RWPE2 (cell line): Measurements from ENCODE around the gene CNGA4.

Source experiments
- ATAC-seq: fragments of 200-7000 bp; cut with Tn5 transposase; 3 replicates; pipeline ENCODE4 v1.9.1; 2021; ENCODE audit warnings: low read depth
- DNase-seq: peaks from one replicate; pipeline ENCODE4 v3.0.0-alpha.2; 2020; ENCODE audit warnings: low spot score
- H3K27ac ChIP-seq: fragments of 450-650 bp; 2 replicates; pipeline ENCODE4 v1.5.1; 2017; ENCODE audit warnings: mild to moderate bottlenecking; ENCODE audit not compliant: poor library complexity, severe bottlenecking
- H3K27me3 ChIP-seq: fragments of 250-450 bp; sonication (Bioruptor Pico); 2 replicates; pipeline ENCODE4 v1.5.1; 2021; ENCODE audit warnings: mild to moderate bottlenecking, moderate library complexity; ENCODE audit not compliant: insufficient read depth, poor library complexity, severe bottlenecking
- H3K36me3 ChIP-seq: fragments of 250-450 bp; sonication (Bioruptor Pico); 2 replicates; pipeline ENCODE4 v1.5.1; 2020; ENCODE audit warnings: low read depth, mild to moderate bottlenecking, moderate library complexity
- H3K4me1 ChIP-seq: fragments of 250-450 bp; sonication (Bioruptor Pico); 2 replicates; pipeline ENCODE4 v1.5.1; 2021; ENCODE audit warnings: mild to moderate bottlenecking, moderate library complexity; ENCODE audit not compliant: insufficient read depth, poor library complexity, severe bottlenecking
- H3K4me3 ChIP-seq: fragments of 250-450 bp; sonication (Bioruptor Pico); 2 replicates; pipeline ENCODE4 v1.5.1; 2021; ENCODE audit warnings: mild to moderate bottlenecking, moderate library complexity; ENCODE audit not compliant: severe bottlenecking
- H3K9me3 ChIP-seq: fragments of 250-450 bp; sonication (Bioruptor Pico); 2 replicates; pipeline ENCODE4 v1.5.1; 2021; ENCODE audit warnings: mild to moderate bottlenecking, moderate library complexity; ENCODE audit not compliant: severe bottlenecking
- TF ChIP-seq, protein P1 (sequence below): fragments of 450-650 bp; IDR thresholded peaks from one replicate; pipeline ENCODE4 v1.5.1; 2017; ENCODE audit warnings: mild to moderate bottlenecking, moderate library complexity; ENCODE audit not compliant: poor library complexity, severe bottlenecking

The CNGA4 gene

DNA sequence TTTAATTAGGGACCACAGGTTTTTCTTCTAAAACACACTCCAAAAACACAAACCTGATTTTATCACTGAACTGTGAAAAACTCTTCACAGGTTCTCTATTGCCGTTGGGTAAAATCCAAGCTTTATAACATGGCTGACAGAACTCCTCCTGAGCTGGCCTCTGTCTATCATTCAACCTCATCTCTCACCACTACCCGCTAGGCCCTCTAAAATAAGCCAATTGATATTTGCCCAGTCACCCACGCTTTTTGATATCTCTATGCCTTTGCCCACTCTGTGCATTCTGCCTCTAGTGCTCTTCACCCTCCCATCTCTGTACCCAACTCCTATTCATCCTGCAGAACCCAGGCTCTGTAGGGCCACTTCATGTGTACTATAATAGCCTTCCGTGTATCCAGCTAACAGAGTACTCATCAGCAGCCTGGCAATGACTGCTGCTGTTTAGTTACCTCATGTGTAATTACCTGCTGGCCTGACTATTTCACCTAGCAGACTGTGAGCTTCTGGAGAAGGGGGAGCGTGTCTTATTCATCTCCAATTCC is 1.1 kb upstream of the CNGA4 start:
- Histone ChIP-seq H3K27me3 (no peaks in the 10 kb centered on the region), H3K27ac (no peak overlapping the region), H3K4me1 (no peaks in the 10 kb centered on the region), H3K9me3 (no peaks in the 10 kb centered on the region), H3K36me3 (no peaks in the 10 kb centered on the region), H3K4me3 (no peak overlapping the region)
- no peak for ATAC-seq
- TF ChIP-seq, protein P1, sequence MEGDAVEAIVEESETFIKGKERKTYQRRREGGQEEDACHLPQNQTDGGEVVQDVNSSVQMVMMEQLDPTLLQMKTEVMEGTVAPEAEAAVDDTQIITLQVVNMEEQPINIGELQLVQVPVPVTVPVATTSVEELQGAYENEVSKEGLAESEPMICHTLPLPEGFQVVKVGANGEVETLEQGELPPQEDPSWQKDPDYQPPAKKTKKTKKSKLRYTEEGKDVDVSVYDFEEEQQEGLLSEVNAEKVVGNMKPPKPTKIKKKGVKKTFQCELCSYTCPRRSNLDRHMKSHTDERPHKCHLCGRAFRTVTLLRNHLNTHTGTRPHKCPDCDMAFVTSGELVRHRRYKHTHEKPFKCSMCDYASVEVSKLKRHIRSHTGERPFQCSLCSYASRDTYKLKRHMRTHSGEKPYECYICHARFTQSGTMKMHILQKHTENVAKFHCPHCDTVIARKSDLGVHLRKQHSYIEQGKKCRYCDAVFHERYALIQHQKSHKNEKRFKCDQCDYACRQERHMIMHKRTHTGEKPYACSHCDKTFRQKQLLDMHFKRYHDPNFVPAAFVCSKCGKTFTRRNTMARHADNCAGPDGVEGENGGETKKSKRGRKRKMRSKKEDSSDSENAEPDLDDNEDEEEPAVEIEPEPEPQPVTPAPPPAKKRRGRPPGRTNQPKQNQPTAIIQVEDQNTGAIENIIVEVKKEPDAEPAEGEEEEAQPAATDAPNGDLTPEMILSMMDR, result no peak
- no peak for DNase-seq

DNA sequence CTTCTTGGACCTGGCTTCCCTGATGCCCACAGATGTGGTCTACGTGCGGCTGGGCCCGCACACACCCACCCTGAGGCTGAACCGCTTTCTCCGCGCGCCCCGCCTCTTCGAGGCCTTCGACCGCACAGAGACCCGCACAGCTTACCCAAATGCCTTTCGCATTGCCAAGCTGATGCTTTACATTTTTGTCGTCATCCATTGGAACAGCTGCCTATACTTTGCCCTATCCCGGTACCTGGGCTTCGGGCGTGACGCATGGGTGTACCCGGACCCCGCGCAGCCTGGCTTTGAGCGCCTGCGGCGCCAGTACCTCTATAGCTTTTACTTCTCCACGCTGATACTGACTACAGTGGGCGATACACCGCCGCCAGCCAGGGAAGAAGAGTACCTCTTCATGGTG is 1.2 kb downstream of the CNGA4 start:
- no peaks in the 10 kb centered on the region for H3K36me3 ChIP-seq

DNA sequence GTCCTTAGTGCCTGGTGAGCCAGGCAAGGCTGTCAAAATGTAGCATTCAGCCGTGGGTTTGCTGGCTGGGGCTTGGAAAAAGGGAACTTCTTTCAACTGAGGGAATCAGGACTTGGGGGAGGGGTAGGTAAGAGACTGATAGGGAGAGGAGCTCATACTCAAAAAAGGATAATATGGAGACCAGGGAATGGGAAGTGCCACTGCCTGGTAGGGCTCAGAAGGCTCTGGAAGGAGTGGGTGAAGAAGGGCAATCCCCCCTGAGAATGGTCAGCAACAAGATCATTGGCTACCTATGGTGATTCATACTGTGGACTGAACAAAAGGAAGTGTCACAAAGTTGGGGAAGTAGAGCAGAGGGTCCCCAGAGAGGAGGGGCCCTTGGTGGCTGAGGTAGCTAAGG is 1.9 kb downstream of the CNGA4 start:
- TF ChIP-seq, protein P1, result no peak
- H3K27ac ChIP-seq, result no peak overlapping the region
- no peaks in the 10 kb centered on the region for H3K4me1 ChIP-seq
- H3K27me3 ChIP-seq, result no peaks in the 10 kb centered on the region
- H3K4me3 ChIP-seq, result no peak overlapping the region
- H3K36me3 ChIP-seq, result no peaks in the 10 kb centered on the region
- DNase-seq (no peak), ATAC-seq (no peak)
- H3K9me3 ChIP-seq, result no peaks in the 10 kb centered on the region

More for the DNA sequence above, 1.2 kb downstream of the CNGA4 start:
- H3K4me3 ChIP-seq, result no peak overlapping the region
- ATAC-seq (no peak), DNase-seq (no peak)
- no peaks in the 10 kb centered on the region for H3K27me3 ChIP-seq
- H3K9me3 ChIP-seq, result no peaks in the 10 kb centered on the region
- no peak overlapping the region for H3K27ac ChIP-seq
- H3K4me1 ChIP-seq, result no peaks in the 10 kb centered on the region
- TF ChIP-seq, protein P1, result no peak

DNA sequence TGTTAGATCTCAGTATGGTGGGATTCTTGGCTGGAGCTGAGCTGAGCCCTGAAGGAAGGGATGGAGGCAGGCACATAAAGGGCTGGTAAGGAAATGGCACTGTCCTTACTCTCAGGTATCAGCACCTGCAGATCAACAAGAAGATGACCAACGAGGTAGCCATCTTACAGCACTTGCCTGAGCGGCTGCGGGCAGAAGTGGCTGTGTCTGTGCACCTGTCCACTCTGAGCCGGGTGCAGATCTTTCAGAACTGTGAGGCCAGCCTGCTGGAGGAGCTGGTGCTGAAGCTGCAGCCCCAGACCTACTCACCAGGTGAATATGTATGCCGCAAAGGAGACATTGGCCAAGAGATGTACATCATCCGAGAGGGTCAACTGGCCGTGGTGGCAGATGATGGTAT is 2.4 kb downstream of the CNGA4 start:
- no peaks in the 10 kb centered on the region for H3K9me3 ChIP-seq
- no peak for ATAC-seq
- DNase-seq, result no peak
- no peaks in the 10 kb centered on the region for H3K27me3 ChIP-seq
- TF ChIP-seq, protein P1, result no peak
- H3K4me3 ChIP-seq, result no peak overlapping the region
- no peak overlapping the region for H3K27ac ChIP-seq
- H3K36me3 ChIP-seq, result no peaks in the 10 kb centered on the region
- H3K4me1 ChIP-seq, result no peaks in the 10 kb centered on the region

DNA sequence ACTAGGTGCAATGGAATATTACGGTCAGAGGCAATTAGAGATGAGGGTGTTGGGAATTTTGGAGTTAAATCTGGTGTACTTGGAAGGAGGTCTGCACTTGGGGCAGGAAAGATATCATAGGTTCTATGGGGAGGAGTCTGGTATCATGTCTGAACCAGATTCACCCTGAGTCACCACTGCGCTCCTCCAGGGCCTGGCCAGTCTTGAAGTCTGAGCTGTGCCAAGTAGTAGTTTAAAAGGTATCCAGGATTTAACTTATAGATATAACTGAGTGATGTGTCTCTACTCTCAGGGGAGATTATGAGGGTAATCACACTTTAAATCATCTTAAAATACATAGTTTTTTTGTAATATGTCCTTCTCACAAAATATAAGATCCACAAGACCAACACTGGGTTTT is 6.6 kb downstream of the CNGA4 start:
- DNase-seq (no peak), ATAC-seq (peak; percentile 61)
- no peaks in the 10 kb centered on the region for H3K36me3 ChIP-seq

More for the DNA sequence above, 6.6 kb downstream of the CNGA4 start:
- H3K27ac ChIP-seq, result no peak overlapping the region
- no peaks in the 10 kb centered on the region for H3K9me3 ChIP-seq
- H3K27me3 ChIP-seq, result no peaks in the 10 kb centered on the region
- TF ChIP-seq, protein P1, result no peak
- H3K4me3 ChIP-seq, result no peak overlapping the region
- no peaks in the 10 kb centered on the region for H3K4me1 ChIP-seq
